IMR-90 (cell line): Measurements from ENCODE around the gene MEGF9. TPM values are rescaled to one million over a fixed set of nuclear protein-coding genes. Genes with fewer than 3 reads are reported as not detected.

Experiments used
- ATAC-seq: fragments of 200-7000 bp; cut with Tn5 transposase; 2 replicates; pipeline ENCODE4 v1.9.1; 2020; ENCODE audit warnings: low read depth, mild to moderate bottlenecking, moderate library complexity
- BruUV-seq: library from RNA; stranded (reverse); fragments of 400-500 nt; replicated peaks from 2 replicates; lab custom pipeline; 2021; lab: Mats Ljungman, UMichigan
- CTCF ChIA-PET: fragments of 300-600 bp; formaldehyde crosslinking; extraction: SDS; loops from one replicate; lab custom pipeline; 2021; ENCODE audit warnings: antibody characterized with exemption; lab: Yijun Ruan, JAX
- POLR2A ChIA-PET: fragments of 300-600 bp; sonication (Branson Sonifier 250); formaldehyde crosslinking; loops from one replicate; lab custom pipeline; 2022; ENCODE audit warnings: antibody characterized with exemption; ENCODE audit not compliant: unreplicated experiment; lab: Charles Lee
- DNase-seq: peaks from one replicate; pipeline ENCODE4 v3.0.0; 2013
- H2AFZ ChIP-seq: replicated peaks from 2 replicates; pipeline ENCODE3; 2013; ENCODE audit warnings: low read length, mild to moderate bottlenecking; ENCODE audit not compliant: poor library complexity
- H2AK5ac ChIP-seq: 2 replicates; pipeline ENCODE4 v1.6.1; 2013; ENCODE audit warnings: low read depth, low read length, inconsistent platforms
- H2AK9ac ChIP-seq: replicated peaks from 2 replicates; pipeline ENCODE3; 2013; ENCODE audit warnings: mild to moderate bottlenecking, low read depth, low read length, moderate library complexity; ENCODE audit not compliant: poor library complexity
- H2BK120ac ChIP-seq: 2 replicates; pipeline ENCODE4 v1.6.1; 2013; ENCODE audit warnings: low read depth, low read length, inconsistent platforms
- H2BK15ac ChIP-seq: 3 replicates; pipeline ENCODE4 v1.6.1; 2013; ENCODE audit warnings: low read depth, low read length, inconsistent platforms
- H2BK20ac ChIP-seq: 2 replicates; pipeline ENCODE4 v1.6.1; 2013; ENCODE audit warnings: low read depth, mild to moderate bottlenecking, inconsistent platforms, low read length, moderate library complexity
- H2BK5ac ChIP-seq: 2 replicates; pipeline ENCODE4 v1.6.1; 2013; ENCODE audit warnings: mild to moderate bottlenecking, low read depth, low read length, inconsistent platforms; ENCODE audit not compliant: poor library complexity, severe bottlenecking
- H3K14ac ChIP-seq: replicated peaks from 2 replicates; pipeline ENCODE4 v1.6.1; 2013; ENCODE audit warnings: low read depth, low read length, inconsistent platforms
- H3K18ac ChIP-seq: 2 replicates; pipeline ENCODE4 v1.6.1; 2013; ENCODE audit warnings: low read depth, low read length, control low read depth
- H3K23ac ChIP-seq: 2 replicates; pipeline ENCODE4 v1.6.1; 2013; ENCODE audit warnings: low read depth, low read length, inconsistent platforms
- H3K27ac ChIP-seq: 2 replicates; pipeline ENCODE4 v1.5.1; 2013; ENCODE audit warnings: mild to moderate bottlenecking, control low read depth, low read length; ENCODE audit not compliant: insufficient read depth
- H3K27me3 ChIP-seq: 2 replicates; pipeline ENCODE4 v1.6.1; 2013; ENCODE audit warnings: low read length; ENCODE audit not compliant: control insufficient read depth, insufficient read depth
- H3K36me3 ChIP-seq: 2 replicates; pipeline ENCODE4 v1.6.1; 2013; ENCODE audit warnings: low read length, mixed read lengths; ENCODE audit not compliant: control insufficient read depth, insufficient read depth
- H3K4ac ChIP-seq: 2 replicates; pipeline ENCODE4 v1.6.1; 2013; ENCODE audit warnings: low read depth, low read length, inconsistent platforms
- H3K4me1 ChIP-seq: 2 replicates; pipeline ENCODE4 v1.6.1; 2013; ENCODE audit warnings: low read length, mixed read lengths; ENCODE audit not compliant: control insufficient read depth, insufficient read depth
- H3K4me2 ChIP-seq: 2 replicates; pipeline ENCODE4 v1.6.1; 2013; ENCODE audit warnings: low read depth, mild to moderate bottlenecking, control low read depth, low read length, moderate library complexity
- H3K4me3 ChIP-seq: 2 replicates; pipeline ENCODE4 v1.5.1; 2013; ENCODE audit warnings: low read depth, mild to moderate bottlenecking, control low read depth, low read length, moderate library complexity; ENCODE audit not compliant: insufficient read depth
- H3K56ac ChIP-seq: 2 replicates; pipeline ENCODE4 v1.6.1; 2013; ENCODE audit warnings: low read length, inconsistent platforms; ENCODE audit not compliant: insufficient read depth; ENCODE audit errors: extremely low read depth
- H3K79me1 ChIP-seq, 2 experiments: 2 replicates each; pipeline ENCODE4 v1.6.1; 2013; ENCODE audit warnings: low read length in 2 of 2, inconsistent platforms in 1 of 2, low read depth in 1 of 2
- H3K9ac ChIP-seq: 2 replicates; pipeline ENCODE4 v1.6.1; 2013; ENCODE audit warnings: low read depth, low read length, control low read depth
- H3K9me1 ChIP-seq: 2 replicates; pipeline ENCODE4 v1.6.1; 2013; ENCODE audit warnings: low read length, inconsistent platforms; ENCODE audit not compliant: insufficient read depth
- H3K9me3 ChIP-seq: 2 replicates; pipeline ENCODE4 v1.6.1; 2013; ENCODE audit warnings: low read length; ENCODE audit not compliant: control insufficient read depth, insufficient read depth
- H4K20me1 ChIP-seq: 2 replicates; pipeline ENCODE4 v1.6.1; 2013; ENCODE audit warnings: low read length, inconsistent platforms; ENCODE audit not compliant: insufficient read depth
- H4K5ac ChIP-seq: 2 replicates; pipeline ENCODE4 v1.6.1; 2013; ENCODE audit warnings: mild to moderate bottlenecking, low read depth, low read length, control low read depth
- H4K8ac ChIP-seq, 2 experiments: 2 replicates each; pipeline ENCODE4 v1.6.1; 2013; ENCODE audit warnings: low read depth in 2 of 2, low read length in 2 of 2, control low read depth in 1 of 2, inconsistent platforms in 1 of 2
- H4K91ac ChIP-seq: 2 replicates; pipeline ENCODE4 v1.6.1; 2013; ENCODE audit warnings: low read depth, low read length, inconsistent platforms; ENCODE audit not compliant: insufficient read depth
- BHLHE40 ChIP-seq: fragments of 150-350 bp; IDR thresholded peaks from 2 replicates; pipeline ENCODE4 v1.6.1; 2016; ENCODE audit warnings: mild to moderate bottlenecking, low read depth, low read length
- CEBPB ChIP-seq: IDR thresholded peaks from 2 replicates; pipeline ENCODE4 v1.6.1; 2012; ENCODE audit warnings: low read depth, low read length, improper control_type of control experiment
- CHD1 ChIP-seq: IDR thresholded peaks from 2 replicates; pipeline ENCODE4 v1.6.1; 2012; ENCODE audit warnings: low read depth, low read length, improper control_type of control experiment
- ELK1 ChIP-seq: fragments of 150-350 bp; IDR thresholded peaks from 2 replicates; pipeline ENCODE4 v1.6.1; 2016; ENCODE audit warnings: low read depth, mild to moderate bottlenecking, low read length, moderate library complexity, borderline replicate concordance
- FOS ChIP-seq: fragments of 150-350 bp; IDR thresholded peaks from 2 replicates; pipeline ENCODE4 v1.6.1; 2016; ENCODE audit warnings: low read depth, low read length
- MAFK ChIP-seq: IDR thresholded peaks from 2 replicates; pipeline ENCODE4 v1.6.1; 2012; ENCODE audit warnings: low read depth, low read length, improper control_type of control experiment
- MAZ ChIP-seq: IDR thresholded peaks from 2 replicates; pipeline ENCODE4 v1.6.1; 2012; ENCODE audit warnings: low read depth, mild to moderate bottlenecking, low read length, improper control_type of control experiment, moderate library complexity, borderline replicate concordance
- MXI1 ChIP-seq: IDR thresholded peaks from 2 replicates; pipeline ENCODE4 v1.6.1; 2012; ENCODE audit warnings: low read depth, mild to moderate bottlenecking, low read length, moderate library complexity, borderline replicate concordance
- NFE2L2 ChIP-seq: fragments of 150-350 bp; IDR thresholded peaks from 2 replicates; pipeline ENCODE4 v1.6.1; 2016; ENCODE audit warnings: low read depth, mild to moderate bottlenecking, low read length
- POLR2A ChIP-seq: IDR thresholded peaks from 2 replicates; pipeline ENCODE4 v1.6.1; 2012; ENCODE audit warnings: mild to moderate bottlenecking, low read depth, low read length
- RAD21 ChIP-seq: IDR thresholded peaks from 2 replicates; pipeline ENCODE4 v1.6.1; 2012; ENCODE audit warnings: low read length, improper control_type of control experiment
- RCOR1 ChIP-seq: IDR thresholded peaks from 2 replicates; pipeline ENCODE4 v1.6.1; 2012; ENCODE audit warnings: mild to moderate bottlenecking, low read length, improper control_type of control experiment; ENCODE audit not compliant: insufficient replicate concordance
- RFX5 ChIP-seq: IDR thresholded peaks from 2 replicates; pipeline ENCODE4 v1.8.0; 2012; ENCODE audit warnings: low read depth, mild to moderate bottlenecking, low read length, moderate library complexity
- SMC3 ChIP-seq: fragments of 150-350 bp; IDR thresholded peaks from 2 replicates; pipeline ENCODE4 v1.6.1; 2016; ENCODE audit warnings: low read depth, mild to moderate bottlenecking, antibody characterized with exemption, low read length, moderate library complexity
- WGBS, 2 experiments: methylation state at CpG; one replicate each; pipeline versions ENCODE4 v1.1.5 to v1.1.7; 2013; ENCODE audit warnings: missing lambda C conversion rate in 2 of 2; ENCODE audit not compliant: insufficient read length in 1 of 2; ENCODE audit errors: extremely low coverage in 2 of 2; 5-methylcytosine and 5-hydroxymethylcytosine counted together
- dilution Hi-C: fragments of 300-500 bp; cut with HindIII; formaldehyde crosslinking; loops from one replicate; pipeline ENCODE4 v1.14.3; 2018; ENCODE audit warnings: low sequenced_read_pairs; ENCODE audit not compliant: unreplicated experiment
- in situ Hi-C: fragments of 300-500 bp; cut with MboI; formaldehyde crosslinking; loops from 3 replicates; pipeline ENCODE4 v1.14.3; 2019; ENCODE audit warnings: low sequenced_read_pairs, inconsistent platforms, mixed read lengths
- intact Hi-C: fragments of 100-400 bp; cut with micrococcal nuclease; formaldehyde crosslinking; loops from 2 replicates; pipeline ENCODE4 v1.10.0; 2022
- polyA plus RNA-seq, 3 experiments: library from polyadenylated mRNA; depleted of rRNA; stranded (reverse); fragments of >200 nt; gene quantifications; 2 replicates each; pipeline ENCODE4 v1.2.3, GENCODE V29; 2012; ENCODE audit warnings: low replicate concordance in 1 of 3
- total RNA-seq: library from RNA; depleted of rRNA; stranded (reverse); fragments of >200 nt; gene quantifications from 2 replicates; pipeline ENCODE4 v1.2.3, GENCODE V29; 2012
- TF ChIP-seq, protein P1 (sequence below): fragments of 150-350 bp; IDR thresholded peaks from 2 replicates; pipeline ENCODE4 v1.6.1; 2017; ENCODE audit warnings: mild to moderate bottlenecking, antibody characterized with exemption, low read length, low read depth
- TF ChIP-seq, protein P2 (sequence below): conservative IDR thresholded peaks from 2 replicates; pipeline ENCODE4 v1.5.1; 2012; ENCODE audit warnings: mild to moderate bottlenecking, low read depth, low read length, improper control_type of control experiment

Gene MEGF9
- total and polyA plus RNA-seq, 2 of the 4 experiments (the other 2 are of a cell fraction) = 3.4 TPM

DNA sequence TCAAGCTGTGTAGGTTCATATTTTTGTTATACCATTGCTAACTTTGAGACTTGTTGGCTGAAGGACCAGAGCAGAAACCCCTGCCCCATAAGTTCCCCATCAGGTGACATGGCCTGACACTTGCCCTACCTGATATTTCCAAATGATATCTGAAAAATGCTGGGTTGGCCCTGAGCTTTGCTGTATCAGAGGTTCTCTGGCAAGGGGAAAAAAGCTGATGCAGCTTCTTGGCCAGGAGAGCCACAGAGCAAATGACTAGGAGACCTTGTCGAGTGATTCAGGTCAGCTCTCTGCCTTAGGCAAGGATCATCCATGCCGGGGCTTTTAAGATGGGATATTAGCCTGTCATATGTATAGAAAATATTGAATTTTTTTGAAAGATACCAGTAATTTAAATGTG lies 2.9 kb upstream of the MEGF9 start:
- Histone ChIP-seq H2BK5ac (no peak overlapping the region), H3K4me1 (peaks cover 8% of the 10 kb centered on the region), H3K9me3 (no peaks in the 10 kb centered on the region), H3K27ac (no peak overlapping the region), H3K4me3 (no peak overlapping the region), H3K9ac (no peak overlapping the region), H3K18ac (no peak overlapping the region), H3K56ac (no peak overlapping the region), H3K27me3 (no peaks in the 10 kb centered on the region), H2BK15ac (no peak overlapping the region), H4K20me1 (no peaks in the 10 kb centered on the region), H3K4me2 (no peak overlapping the region), H3K79me1 (peaks cover 5 to 24% of the 10 kb centered on the region in 2 experiments; a peak in 3 of 4 replicates), H3K9me1 (0 out of 2 replicates have a peak, but pooled peaks cover 4% of the 10 kb centered on the region), H2AFZ (no peak overlapping the region), H4K8ac (no peak overlapping the region), H2BK120ac (no peak overlapping the region; the same call in 1 of the 2 replicates), H4K91ac (no peak overlapping the region), H3K4ac (no peak overlapping the region), H4K5ac (no peak overlapping the region), H2AK5ac (no peak overlapping the region), H2BK20ac (no peak overlapping the region), H3K23ac (no peak overlapping the region), H3K36me3 (no peaks in the 10 kb centered on the region), H3K14ac (no peak overlapping the region), H2AK9ac (no peak overlapping the region)
- ChIA-PET POLR2A (no interaction called here), CTCF (no interaction called here)
- dilution Hi-C loops (no loop called here), intact Hi-C loops (no loop called here), in situ Hi-C loops (no loop called here)
- DNase-seq (no peak), ATAC-seq (no peak)
- TF ChIP-seq FOS (no peak), MXI1 (no peak), ELK1 (no peak), CHD1 (no peak), MAFK (no peak), RAD21 (no peak), RCOR1 (no peak), SMC3 (no peak), NFE2L2 (no peak), RFX5 (no peak), POLR2A (no peak), CEBPB (no peak), BHLHE40 (no peak), MAZ (no peak)
- TF ChIP-seq, protein P1, sequence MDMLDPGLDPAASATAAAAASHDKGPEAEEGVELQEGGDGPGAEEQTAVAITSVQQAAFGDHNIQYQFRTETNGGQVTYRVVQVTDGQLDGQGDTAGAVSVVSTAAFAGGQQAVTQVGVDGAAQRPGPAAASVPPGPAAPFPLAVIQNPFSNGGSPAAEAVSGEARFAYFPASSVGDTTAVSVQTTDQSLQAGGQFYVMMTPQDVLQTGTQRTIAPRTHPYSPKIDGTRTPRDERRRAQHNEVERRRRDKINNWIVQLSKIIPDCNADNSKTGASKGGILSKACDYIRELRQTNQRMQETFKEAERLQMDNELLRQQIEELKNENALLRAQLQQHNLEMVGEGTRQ = no peak
- TF ChIP-seq, protein P2, sequence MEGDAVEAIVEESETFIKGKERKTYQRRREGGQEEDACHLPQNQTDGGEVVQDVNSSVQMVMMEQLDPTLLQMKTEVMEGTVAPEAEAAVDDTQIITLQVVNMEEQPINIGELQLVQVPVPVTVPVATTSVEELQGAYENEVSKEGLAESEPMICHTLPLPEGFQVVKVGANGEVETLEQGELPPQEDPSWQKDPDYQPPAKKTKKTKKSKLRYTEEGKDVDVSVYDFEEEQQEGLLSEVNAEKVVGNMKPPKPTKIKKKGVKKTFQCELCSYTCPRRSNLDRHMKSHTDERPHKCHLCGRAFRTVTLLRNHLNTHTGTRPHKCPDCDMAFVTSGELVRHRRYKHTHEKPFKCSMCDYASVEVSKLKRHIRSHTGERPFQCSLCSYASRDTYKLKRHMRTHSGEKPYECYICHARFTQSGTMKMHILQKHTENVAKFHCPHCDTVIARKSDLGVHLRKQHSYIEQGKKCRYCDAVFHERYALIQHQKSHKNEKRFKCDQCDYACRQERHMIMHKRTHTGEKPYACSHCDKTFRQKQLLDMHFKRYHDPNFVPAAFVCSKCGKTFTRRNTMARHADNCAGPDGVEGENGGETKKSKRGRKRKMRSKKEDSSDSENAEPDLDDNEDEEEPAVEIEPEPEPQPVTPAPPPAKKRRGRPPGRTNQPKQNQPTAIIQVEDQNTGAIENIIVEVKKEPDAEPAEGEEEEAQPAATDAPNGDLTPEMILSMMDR = no peak
- BruUV-seq = no TSS peak
- no CpG with 5 or more reads among the region's 2 CpGs for WGBS, 2 experiments
